ENCODE data around the gene FAT1.
A peak's percentile ranks its signal among the peaks of the same experiment; 100 is the strongest.
"Not testable (repeated sequence)": the region's sequence is repeated elsewhere in the genome, so short reads cannot be mapped to it uniquely, and the experiment has no call there.

Gene FAT1

GRCh38 chr4:186695392-186695791, 28.3 kb downstream of the FAT1 start:
- DNase-seq: no peak

- no peak for DNase-seq
Observed at GRCh38 chr4:186693894-186694293, 29.8 kb downstream of the FAT1 start.

- no peak for DNase-seq
Observed at GRCh38 chr4:186693159-186693815, 30.4 kb downstream of the FAT1 start.

- no peak for DNase-seq
Observed at GRCh38 chr4:186691396-186691795, 32.3 kb downstream of the FAT1 start.

- peak; percentile 71 for DNase-seq
Observed at GRCh38 chr4:186689476-186689875, 34.2 kb downstream of the FAT1 start.

- DNase-seq: peak; percentile 65
Observed at GRCh38 chr4:186688150-186688943, 35.3 kb downstream of the FAT1 start.

GRCh38 chr4:186687265-186687664, 36.4 kb downstream of the FAT1 start:
- no peak for DNase-seq

- no peak for DNase-seq
Observed at GRCh38 chr4:186685767-186686183, 37.9 kb downstream of the FAT1 start.

GRCh38 chr4:186684889-186685309, 38.8 kb downstream of the FAT1 start:
- DNase-seq: no peak

- DNase-seq: no peak
Observed at GRCh38 chr4:186684220-186684619, 39.4 kb downstream of the FAT1 start.

- no peak for DNase-seq
Observed at GRCh38 chr4:186680641-186681040, 43.0 kb downstream of the FAT1 start.

- DNase-seq: no peak
Observed at GRCh38 chr4:186676531-186677161, 47.0 kb downstream of the FAT1 start.

- DNase-seq: no peak
Observed at GRCh38 chr4:186669735-186670134, 53.9 kb downstream of the FAT1 start.

- DNase-seq: peak; percentile 4
Observed at GRCh38 chr4:186669159-186669731, 54.4 kb downstream of the FAT1 start.

GRCh38 chr4:186666750-186667149, 56.9 kb downstream of the FAT1 start:
- no peak for DNase-seq

GRCh38 chr4:186666252-186666651, 57.4 kb downstream of the FAT1 start:
- DNase-seq: no peak

GRCh38 chr4:186660403-186660802, 63.3 kb downstream of the FAT1 start:
- DNase-seq: no peak

- DNase-seq: no peak
Observed at GRCh38 chr4:186659935-186660334, 63.7 kb downstream of the FAT1 start.

- DNase-seq: not testable (repeated sequence)
Observed at GRCh38 chr4:186659456-186659855, 64.2 kb downstream of the FAT1 start.

- no peak for DNase-seq
Observed at GRCh38 chr4:186658657-186659056, 65.0 kb downstream of the FAT1 start.

GRCh38 chr4:186657764-186658163, 65.9 kb downstream of the FAT1 start:
- DNase-seq: no peak

- DNase-seq: no peak
Observed at GRCh38 chr4:186653969-186654368, 69.7 kb downstream of the FAT1 start.

GRCh38 chr4:186651624-186652023, 72.0 kb downstream of the FAT1 start:
- peak; percentile 90 for DNase-seq

- peak; percentile 54 for DNase-seq
Observed at GRCh38 chr4:186651181-186651603, 72.5 kb downstream of the FAT1 start.
